CD4-positive, alpha-beta T cell treated with Interleukin-15 for 1 hour (primary cell): ENCODE data around the gene DOK6.

Experiments used
- DNase-seq: peaks from one replicate; pipeline ENCODE4 v3.0.0-alpha.2; 2020

Gene DOK6

DNA sequence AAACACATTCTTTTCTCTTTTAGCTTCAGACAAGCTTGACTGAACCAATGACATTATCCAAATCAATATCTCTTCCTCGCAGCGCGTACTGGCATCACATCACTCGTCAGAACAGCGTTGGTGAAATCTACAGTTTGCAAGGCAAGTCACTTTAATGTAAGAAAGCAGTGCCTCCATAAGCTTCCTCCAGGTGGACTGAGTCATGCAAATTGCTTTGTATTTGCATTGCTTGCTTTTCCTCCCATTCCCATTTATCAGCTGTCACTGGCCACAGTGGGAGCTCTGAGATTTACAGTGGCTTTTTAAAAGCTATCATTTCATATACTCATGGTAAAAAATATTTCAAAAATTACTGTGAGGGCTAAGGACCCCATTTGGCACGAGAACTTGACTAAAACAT lies 357.0 kb downstream of the DOK6 start:
- DNase-seq: no peak

DNA sequence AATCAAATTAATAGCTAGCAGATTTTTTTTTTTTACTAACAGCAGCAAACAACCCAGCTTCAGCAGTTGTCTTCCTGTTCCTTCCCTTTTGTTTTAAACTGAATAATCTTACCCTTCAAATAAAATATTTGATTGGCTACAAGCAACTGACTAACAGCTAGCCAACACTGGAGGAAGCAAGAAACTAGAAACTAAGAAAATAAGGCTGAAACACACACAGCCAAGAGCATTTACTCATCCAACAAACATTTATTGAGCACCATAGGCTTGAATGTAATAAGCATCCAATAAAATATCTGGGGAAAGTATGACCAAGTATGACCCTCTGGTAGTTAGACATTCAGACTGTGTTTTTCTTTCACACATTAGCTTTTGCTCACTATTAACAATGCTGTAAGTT lies 357.8 kb downstream of the DOK6 start:
- DNase-seq: no peak

GRCh38 chr18:69759046-69759445 lies 358.4 kb downstream of the DOK6 start:
- DNase-seq: no peak

DNA sequence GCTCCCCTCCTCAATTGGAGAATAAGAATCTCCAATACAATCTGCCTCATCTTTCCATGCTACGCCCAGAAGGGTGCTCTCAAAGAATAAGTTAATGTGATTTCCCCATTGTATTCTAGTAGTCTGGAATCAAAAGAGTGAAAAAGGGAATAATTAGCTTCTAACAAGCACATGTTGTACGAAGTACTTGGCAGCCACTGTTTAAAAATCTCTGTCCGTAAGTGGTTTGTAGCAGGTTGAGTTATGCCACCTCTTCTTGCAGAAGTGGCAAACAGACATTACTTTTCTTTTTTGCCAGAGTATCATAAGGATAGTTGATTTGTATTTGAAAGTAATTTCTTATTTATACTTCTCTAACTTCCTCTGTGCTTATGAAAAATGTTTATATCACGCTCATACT lies 362.3 kb downstream of the DOK6 start:
- DNase-seq: no peak

DNA sequence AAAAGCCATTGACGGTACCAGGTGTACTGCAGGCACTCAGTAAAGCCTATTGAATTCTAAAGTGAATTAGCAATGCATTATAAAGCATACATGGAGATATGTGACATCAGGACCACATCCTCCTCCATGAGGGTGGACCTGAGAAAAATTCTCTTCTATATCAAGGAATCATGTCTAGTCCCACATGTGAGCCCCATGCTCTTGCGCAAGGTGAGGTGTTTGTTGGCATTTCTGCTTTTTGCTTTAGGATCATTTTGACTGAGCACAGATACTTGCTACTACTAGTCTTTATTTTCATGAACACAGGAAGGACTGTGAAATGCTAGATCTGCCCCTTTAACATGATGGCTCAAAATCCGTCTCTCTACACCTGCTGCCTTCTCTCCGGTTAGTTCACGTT lies 363.1 kb downstream of the DOK6 start:
- DNase-seq: no peak

DNA sequence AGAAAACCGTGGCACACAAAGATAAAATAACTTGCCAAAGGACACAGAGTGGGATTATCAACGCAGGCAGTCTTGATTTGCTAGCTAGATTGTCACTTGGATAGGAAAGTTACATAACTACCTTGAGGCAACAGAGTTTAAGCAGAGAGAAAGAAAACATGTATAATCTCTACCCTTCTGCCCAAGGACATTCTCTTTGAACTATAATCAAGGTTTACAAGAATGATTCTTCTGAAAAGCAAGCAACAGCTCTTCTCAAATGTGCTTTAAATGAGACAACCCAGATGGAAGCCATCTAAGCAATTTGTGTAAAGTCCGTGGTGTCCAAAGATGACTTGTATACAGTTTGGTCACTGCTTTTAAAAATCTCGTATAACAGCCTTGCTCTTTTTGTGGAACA lies 369.6 kb downstream of the DOK6 start:
- DNase-seq: no peak

- DNase-seq: no peak
Observed at GRCh38 chr18:69774831-69775230, 374.1 kb downstream of the DOK6 start.

DNA sequence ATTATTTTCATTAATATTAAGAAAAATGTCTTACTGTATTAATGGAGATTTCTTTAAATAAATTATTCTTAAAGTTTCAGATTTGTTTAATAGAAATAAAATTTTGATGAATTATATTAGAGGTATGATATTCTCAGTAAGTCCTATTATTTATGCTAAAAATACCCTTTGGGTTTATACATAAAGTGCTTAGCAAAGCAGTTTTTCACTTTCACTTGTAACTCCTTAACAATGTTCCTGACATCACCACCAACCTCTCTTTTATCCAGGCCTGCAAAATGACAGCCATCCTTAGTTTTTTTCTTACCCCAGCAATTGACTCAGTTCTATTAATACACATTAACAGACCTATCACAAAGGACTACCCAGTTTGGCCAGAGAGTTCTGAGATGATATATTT lies 376.6 kb downstream of the DOK6 start:
- no peak for DNase-seq

- no peak for DNase-seq
Observed at GRCh38 chr18:69778680-69779079, 378.0 kb downstream of the DOK6 start.

GRCh38 chr18:69780851-69781250 lies 380.2 kb downstream of the DOK6 start:
- DNase-seq: no peak

GRCh38 chr18:69784815-69785214 lies 384.1 kb downstream of the DOK6 start:
- DNase-seq: no peak

DNA sequence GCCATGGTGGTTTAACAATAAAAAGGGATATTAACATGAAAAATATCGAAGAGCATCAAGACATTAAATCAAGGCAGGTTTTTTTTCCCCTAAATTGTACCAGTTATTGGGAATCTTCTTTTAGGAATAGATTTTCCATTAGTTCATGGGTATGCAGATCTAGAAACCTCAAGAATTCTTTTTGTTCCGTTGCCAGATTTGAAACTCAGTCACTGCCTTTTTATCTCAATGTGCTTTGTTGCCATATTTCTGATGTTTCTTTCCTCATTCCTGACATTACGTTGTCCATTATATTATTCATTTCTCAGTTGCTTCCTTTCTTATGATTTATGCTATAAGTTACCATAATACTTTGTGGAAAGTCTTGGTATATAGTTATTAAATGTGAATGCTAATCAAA lies 384.8 kb downstream of the DOK6 start:
- no peak for DNase-seq

GRCh38 chr18:69786427-69786826 lies 385.7 kb downstream of the DOK6 start:
- DNase-seq: no peak

GRCh38 chr18:69787825-69788547 lies 387.3 kb downstream of the DOK6 start:
- DNase-seq: no peak

- no peak for DNase-seq
Observed at GRCh38 chr18:69789794-69790193, 389.1 kb downstream of the DOK6 start.

- no peak for DNase-seq
Observed at GRCh38 chr18:69790649-69791048, 390.0 kb downstream of the DOK6 start.

GRCh38 chr18:69795791-69796190 lies 395.1 kb downstream of the DOK6 start:
- no peak for DNase-seq

- DNase-seq: no peak
Observed at GRCh38 chr18:69804776-69805501, 404.3 kb downstream of the DOK6 start.

GRCh38 chr18:69808399-69808798 lies 407.7 kb downstream of the DOK6 start:
- no peak for DNase-seq

GRCh38 chr18:69813559-69813958 lies 412.9 kb downstream of the DOK6 start:
- no peak for DNase-seq

DNA sequence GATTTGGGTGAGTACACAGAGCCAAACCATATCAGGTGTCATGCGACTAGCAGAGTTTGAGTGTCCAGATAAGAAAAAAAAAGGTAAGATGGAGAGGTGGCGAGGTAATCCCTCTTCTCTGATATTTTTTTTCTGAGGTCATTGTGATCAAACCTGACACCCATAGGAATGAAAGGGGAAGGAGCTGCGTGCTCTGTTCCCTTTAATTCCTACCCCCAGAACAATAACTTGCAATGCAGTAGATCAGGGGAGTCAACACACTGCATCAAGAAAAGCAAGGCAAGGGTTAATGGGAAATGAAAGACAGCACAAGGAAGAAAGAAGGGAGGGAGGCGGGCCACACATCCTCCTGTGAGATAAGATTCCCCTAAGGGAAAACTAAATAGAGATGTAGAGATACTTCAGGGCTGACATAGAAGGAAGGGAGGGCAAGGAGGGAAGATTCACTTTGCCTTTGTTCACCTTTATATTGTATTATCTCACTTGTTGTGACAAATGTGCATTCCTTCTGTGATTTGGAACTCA lies 414.2 kb downstream of the DOK6 start:
- DNase-seq: no peak

DNA sequence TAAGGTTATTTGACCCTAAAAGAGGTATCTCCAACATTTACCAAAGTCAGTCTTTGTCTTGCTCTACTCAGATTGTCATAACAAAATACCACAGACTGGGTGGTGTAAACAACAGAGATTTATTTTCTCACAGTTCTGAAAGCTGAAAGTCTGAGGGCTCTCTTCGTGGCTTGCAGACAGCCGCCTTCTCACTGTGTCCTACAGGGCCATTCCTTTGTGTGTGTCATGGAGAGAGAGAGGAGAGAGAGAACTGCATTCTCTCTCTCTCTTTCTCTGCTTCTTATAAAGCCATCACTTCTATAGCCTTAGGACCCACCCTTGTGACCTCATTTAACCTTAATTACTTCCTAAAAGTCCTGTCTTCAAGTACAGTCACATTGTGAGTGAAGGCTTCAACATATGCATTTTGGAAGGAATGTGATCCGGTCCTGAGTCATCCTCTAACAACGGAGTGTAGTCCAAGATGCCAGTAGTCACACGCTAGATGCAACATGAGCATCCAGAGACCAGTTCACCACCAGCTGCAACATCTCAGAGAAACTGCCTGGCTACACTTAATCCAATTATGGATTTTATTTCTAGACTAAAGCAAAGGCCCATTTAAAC lies 416.8 kb downstream of the DOK6 start:
- DNase-seq: no peak

- no peak for DNase-seq
Observed at GRCh38 chr18:69819460-69819859, 418.8 kb downstream of the DOK6 start.

GRCh38 chr18:69820538-69820937 lies 419.9 kb downstream of the DOK6 start:
- DNase-seq: no peak
